Glutamatergic neuron (in vitro differentiated cells): ENCODE results near the gene GEMIN7. TPM values are rescaled to one million over a fixed set of nuclear protein-coding genes. Genes with fewer than 3 reads are reported as not detected.

Source experiments
- DNase-seq: peaks from one replicate; pipeline ENCODE4 v3.0.0; 2022
- H3K27ac Mint-ChIP-seq: one replicate; pipeline ENCODE4 v1.8.0; 2020; ENCODE audit warnings: mild to moderate bottlenecking, mixed read lengths, inconsistent platforms; ENCODE audit not compliant: unreplicated experiment
- H3K27me3 Mint-ChIP-seq: one replicate; pipeline ENCODE4 v1.8.0; 2020; ENCODE audit warnings: mild to moderate bottlenecking, moderate library complexity, mixed read lengths, inconsistent platforms; ENCODE audit not compliant: unreplicated experiment
- H3K36me3 Mint-ChIP-seq: one replicate; pipeline ENCODE4 v1.8.0; 2020; ENCODE audit warnings: mild to moderate bottlenecking, mixed read lengths, inconsistent platforms; ENCODE audit not compliant: unreplicated experiment
- H3K4me1 Mint-ChIP-seq: one replicate; pipeline ENCODE4 v1.8.0; 2020; ENCODE audit warnings: mild to moderate bottlenecking, low read depth, mixed read lengths, inconsistent platforms; ENCODE audit not compliant: unreplicated experiment
- H3K4me3 Mint-ChIP-seq: one replicate; pipeline ENCODE4 v1.8.0; 2020; ENCODE audit warnings: mild to moderate bottlenecking, mixed read lengths, inconsistent platforms; ENCODE audit not compliant: unreplicated experiment
- H3K9me3 Mint-ChIP-seq: one replicate; pipeline ENCODE4 v1.8.0; 2020; ENCODE audit warnings: mild to moderate bottlenecking, moderate library complexity, mixed read lengths, inconsistent platforms; ENCODE audit not compliant: unreplicated experiment
- total RNA-seq: library from RNA; stranded (reverse); fragmentation: NEBNext Ultra II Directional; extraction: Animal tissue kit (Norgen Biotek cat#: 25700); gene quantifications from one replicate; pipeline ENCODE4 v1.2.1, GENCODE V29; 2021; ENCODE audit not compliant: unreplicated experiment
- TF ChIP-seq, protein P1 (sequence below): fragments of 200-600 bp; sonication (generic); IDR thresholded peaks from one replicate; pipeline ENCODE4 v1.5.0; 2021; ENCODE audit not compliant: partially characterized antibody, unreplicated experiment

The GEMIN7 gene
- total RNA-seq, 1 donor from 2014 or later: 49.1 TPM

DNA sequence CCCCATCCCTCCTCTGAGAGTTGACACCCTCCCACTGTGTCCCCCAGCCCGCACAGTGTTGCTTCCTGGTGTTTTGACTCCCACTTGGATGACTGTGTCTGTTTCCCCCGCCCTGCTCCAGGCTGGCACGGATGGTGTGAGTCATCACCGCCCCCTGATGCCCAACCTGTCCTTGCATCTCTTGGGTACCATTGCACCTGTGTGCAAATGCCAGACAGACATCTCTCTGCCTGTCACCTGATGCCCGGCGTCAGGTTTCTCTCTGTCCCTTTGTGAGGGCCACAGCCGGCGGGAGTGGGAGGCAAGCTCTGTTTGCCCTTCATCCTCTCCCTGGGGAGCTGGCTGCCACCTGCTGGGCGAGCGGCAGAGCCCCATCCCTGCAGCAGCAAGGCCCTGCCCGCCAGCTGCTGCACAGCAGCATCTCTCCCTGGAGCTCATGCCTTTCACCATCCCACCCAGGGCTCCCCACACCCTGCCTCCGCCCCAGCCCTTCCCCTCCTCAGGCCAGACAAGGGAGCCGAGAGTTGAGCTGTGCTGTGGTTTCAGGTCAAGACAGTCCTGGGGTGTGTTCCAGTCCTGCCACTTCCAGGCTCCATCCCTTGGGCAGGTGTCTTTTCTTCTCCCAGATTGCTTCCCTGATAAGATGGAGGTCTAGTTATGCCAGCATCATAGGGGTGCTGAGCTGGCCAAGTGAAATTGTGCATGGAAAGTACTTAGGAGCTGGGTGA lies 52.0 kb downstream of the GEMIN7 start:
- Mint-ChIP-seq H3K4me1 (peaks cover 12% of the 10 kb centered on the region), H3K27me3 (no peaks in the 10 kb centered on the region), H3K9me3 (peaks cover 2% of the 10 kb centered on the region), H3K4me3 (no peak overlapping the region), H3K27ac (no peak overlapping the region), H3K36me3 (no peaks in the 10 kb centered on the region)
- TF ChIP-seq, protein P1, sequence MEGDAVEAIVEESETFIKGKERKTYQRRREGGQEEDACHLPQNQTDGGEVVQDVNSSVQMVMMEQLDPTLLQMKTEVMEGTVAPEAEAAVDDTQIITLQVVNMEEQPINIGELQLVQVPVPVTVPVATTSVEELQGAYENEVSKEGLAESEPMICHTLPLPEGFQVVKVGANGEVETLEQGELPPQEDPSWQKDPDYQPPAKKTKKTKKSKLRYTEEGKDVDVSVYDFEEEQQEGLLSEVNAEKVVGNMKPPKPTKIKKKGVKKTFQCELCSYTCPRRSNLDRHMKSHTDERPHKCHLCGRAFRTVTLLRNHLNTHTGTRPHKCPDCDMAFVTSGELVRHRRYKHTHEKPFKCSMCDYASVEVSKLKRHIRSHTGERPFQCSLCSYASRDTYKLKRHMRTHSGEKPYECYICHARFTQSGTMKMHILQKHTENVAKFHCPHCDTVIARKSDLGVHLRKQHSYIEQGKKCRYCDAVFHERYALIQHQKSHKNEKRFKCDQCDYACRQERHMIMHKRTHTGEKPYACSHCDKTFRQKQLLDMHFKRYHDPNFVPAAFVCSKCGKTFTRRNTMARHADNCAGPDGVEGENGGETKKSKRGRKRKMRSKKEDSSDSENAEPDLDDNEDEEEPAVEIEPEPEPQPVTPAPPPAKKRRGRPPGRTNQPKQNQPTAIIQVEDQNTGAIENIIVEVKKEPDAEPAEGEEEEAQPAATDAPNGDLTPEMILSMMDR: no peak
- DNase-seq: no peak

DNA sequence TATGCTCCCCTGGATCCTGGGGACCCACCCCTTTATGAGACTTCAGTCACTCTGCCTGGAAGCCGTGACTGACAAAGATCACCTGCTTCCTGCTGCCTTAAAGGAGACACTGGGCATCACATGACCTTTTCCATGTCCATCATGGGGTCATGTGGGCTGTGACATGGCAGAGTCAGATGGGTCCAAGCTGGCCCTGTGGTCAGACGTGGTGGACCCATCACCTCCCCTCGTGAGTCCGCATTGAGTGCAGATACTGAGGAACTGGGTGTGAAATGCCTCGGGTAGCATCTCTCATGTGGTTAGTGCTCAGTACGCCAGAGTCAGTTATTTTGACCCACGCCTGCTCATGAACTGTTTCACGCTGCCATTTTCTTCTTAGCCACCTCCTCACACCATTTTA lies 54.6 kb downstream of the GEMIN7 start:
- TF ChIP-seq, protein P1: no peak
- Mint-ChIP-seq H3K36me3 (peaks cover 4% of the 10 kb centered on the region), H3K4me1 (peaks cover 32% of the 10 kb centered on the region), H3K9me3 (peaks cover 10% of the 10 kb centered on the region), H3K27me3 (peaks cover 2% of the 10 kb centered on the region), H3K4me3 (no peak overlapping the region), H3K27ac (peak overlapping the region; percentile 59)
- DNase-seq: no peak

DNA sequence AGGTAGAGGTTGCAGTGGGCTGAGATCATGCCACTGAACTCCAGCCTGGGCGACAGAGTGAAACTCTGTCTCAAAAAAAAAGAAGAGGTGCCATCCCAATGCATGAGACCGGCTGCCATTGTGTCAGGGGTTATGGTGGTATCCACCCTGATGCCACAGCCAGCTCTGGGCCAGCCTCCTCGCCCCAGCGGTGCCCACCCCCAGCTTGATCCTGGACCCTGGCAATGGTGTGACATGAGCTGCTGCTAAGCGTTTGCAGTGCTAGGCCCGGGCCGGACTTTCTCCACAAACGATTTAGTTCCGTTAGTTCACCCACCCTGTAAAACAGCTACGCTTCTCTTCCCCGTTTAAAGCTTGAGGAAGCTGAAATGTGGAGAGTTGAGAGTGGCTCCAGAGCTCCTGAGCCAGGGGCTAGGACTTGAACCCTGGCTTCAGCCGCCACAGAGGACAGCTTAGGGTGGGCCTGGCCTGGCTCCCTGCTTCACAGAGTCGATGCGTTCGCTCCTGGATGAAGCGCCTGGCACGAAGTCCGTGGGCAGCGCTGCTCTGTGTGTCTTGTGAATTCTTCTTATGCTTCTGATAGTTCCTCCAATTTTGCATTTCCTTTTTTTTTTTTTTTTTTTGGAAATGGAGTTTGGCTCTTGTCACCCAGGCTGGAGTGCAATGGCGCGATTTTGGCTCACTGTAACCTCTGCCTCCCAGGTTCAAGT lies 56.3 kb downstream of the GEMIN7 start:
- Mint-ChIP-seq H3K36me3 (peaks cover 4% of the 10 kb centered on the region), H3K27me3 (peaks cover 2% of the 10 kb centered on the region), H3K9me3 (peaks cover 10% of the 10 kb centered on the region), H3K4me3 (no peak overlapping the region), H3K27ac (peak overlapping the region; percentile 38), H3K4me1 (peaks cover 32% of the 10 kb centered on the region)
- TF ChIP-seq, protein P1: no peak
- DNase-seq: no peak

DNA sequence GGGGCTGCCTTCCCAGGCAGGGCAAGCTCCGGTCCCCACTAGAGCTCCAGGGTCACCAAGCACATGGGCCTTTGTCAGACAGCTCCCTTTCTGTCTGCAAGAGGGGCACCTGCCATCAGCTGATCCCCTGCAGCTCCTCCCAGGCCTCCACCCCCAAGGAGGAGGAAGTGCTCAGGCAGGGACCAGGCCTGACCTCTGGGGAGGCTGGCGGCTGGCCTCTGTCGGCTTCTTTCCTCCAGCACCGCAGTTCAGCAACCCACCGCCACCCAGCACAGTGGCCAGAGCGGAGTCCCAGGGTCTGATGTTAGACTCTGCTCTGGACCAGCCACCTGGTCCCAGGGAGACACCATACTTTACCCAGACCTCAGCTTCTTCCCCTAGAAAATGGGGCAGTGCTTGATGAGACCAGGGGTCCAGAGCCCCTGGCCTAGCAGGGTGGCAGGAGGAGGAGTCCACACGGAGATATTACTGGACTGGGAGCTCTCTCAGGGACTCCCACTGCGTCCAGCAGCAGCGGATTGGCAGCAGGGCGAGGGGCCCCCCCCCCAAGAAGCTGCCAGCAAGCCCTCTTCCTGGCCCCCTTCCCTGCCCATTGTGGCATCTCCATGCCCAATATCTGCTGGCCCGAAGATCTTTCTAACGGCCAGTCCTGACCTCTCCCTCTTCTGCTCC lies 57.6 kb downstream of the GEMIN7 start:
- Mint-ChIP-seq H3K27me3 (peaks cover 2% of the 10 kb centered on the region), H3K9me3 (peaks cover 10% of the 10 kb centered on the region), H3K4me1 (peaks cover 30% of the 10 kb centered on the region), H3K36me3 (peaks cover 4% of the 10 kb centered on the region), H3K27ac (peak overlapping the region; percentile 94), H3K4me3 (peak overlapping the region; percentile 80)
- TF ChIP-seq, protein P1: no peak
- peak; percentile 68 for DNase-seq
